Adrenal gland (tissue), 5 donors: ENCODE results near the gene TLR10.

Experiments used
- POLR2A ChIP-seq, 2 donors: fragments of 450-650 bp; IDR thresholded peaks; one replicate each; pipeline ENCODE4 v1.6.1; 2017; ENCODE audit warnings: antibody characterized with exemption in 2 of 2, mild to moderate bottlenecking in 2 of 2, moderate library complexity in 1 of 2
- TF ChIP-seq, protein P1 (sequence below), 6 experiments: fragments of 450-650 bp in 4 of 6; fragments of 200-600 bp in 2 of 6; sonication (generic) in 1 of 6; IDR thresholded peaks; 1 replicate in 5 of 6; 2 replicates in 1 of 6; pipeline versions ENCODE4 v1.5.1 to v1.8.0; 2016 to 2021; ENCODE audit warnings: antibody characterized with exemption in 6 of 6, mild to moderate bottlenecking in 2 of 6, moderate library complexity in 1 of 6
- donor health status: DM: no; HTN: no; CAD: no.

DNA sequence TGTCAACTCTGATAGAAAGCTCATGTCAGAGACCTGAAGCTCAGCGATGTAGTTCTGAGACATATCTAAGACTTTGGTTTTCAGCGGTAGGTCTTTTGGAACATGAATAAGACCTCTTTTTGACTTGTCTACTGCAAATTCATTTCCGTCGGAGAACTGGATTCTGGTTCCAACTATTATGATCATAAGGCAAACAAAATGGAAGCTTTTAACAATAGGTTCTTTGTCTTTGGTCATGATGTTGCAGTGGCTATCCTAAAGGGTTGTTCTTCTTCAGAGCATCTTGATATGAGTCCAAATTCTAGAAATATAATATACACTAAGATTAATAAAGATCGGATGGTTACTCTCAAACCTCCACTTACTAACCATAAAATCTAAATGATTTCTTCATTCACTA is 46.4 kb upstream of the TLR10 start:
- TF ChIP-seq, protein P1, sequence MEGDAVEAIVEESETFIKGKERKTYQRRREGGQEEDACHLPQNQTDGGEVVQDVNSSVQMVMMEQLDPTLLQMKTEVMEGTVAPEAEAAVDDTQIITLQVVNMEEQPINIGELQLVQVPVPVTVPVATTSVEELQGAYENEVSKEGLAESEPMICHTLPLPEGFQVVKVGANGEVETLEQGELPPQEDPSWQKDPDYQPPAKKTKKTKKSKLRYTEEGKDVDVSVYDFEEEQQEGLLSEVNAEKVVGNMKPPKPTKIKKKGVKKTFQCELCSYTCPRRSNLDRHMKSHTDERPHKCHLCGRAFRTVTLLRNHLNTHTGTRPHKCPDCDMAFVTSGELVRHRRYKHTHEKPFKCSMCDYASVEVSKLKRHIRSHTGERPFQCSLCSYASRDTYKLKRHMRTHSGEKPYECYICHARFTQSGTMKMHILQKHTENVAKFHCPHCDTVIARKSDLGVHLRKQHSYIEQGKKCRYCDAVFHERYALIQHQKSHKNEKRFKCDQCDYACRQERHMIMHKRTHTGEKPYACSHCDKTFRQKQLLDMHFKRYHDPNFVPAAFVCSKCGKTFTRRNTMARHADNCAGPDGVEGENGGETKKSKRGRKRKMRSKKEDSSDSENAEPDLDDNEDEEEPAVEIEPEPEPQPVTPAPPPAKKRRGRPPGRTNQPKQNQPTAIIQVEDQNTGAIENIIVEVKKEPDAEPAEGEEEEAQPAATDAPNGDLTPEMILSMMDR (IDR thresholded peaks at IDR 0.05), result no peak
- no peak for TF ChIP-seq POLR2A (IDR thresholded peaks at IDR 0.05)
